22Rv1 (cell line): ENCODE measurements around the gene ID4.

Source experiments
- H3K27ac ChIP-seq: fragments of 450-650 bp; 2 replicates; pipeline ENCODE4 v1.5.1; 2017
- CTCF ChIP-seq: fragments of 450-650 bp; IDR thresholded peaks from 2 replicates; pipeline ENCODE4 v1.5.1; 2017; ENCODE audit warnings: mild to moderate bottlenecking
- ZFX ChIP-seq: fragments of 450-650 bp; IDR thresholded peaks from 2 replicates; pipeline ENCODE4 v1.6.1; 2017; ENCODE audit warnings: antibody characterized with exemption, borderline replicate concordance

ID4 gene

GRCh38 chr6:19818805-19819204 is 18.4 kb upstream of the ID4 start:
- no peak for TF ChIP-seq ZFX
- no peak overlapping the region for H3K27ac ChIP-seq

GRCh38 chr6:19824058-19824807 is 12.9 kb upstream of the ID4 start:
- no peak overlapping the region for H3K27ac ChIP-seq
- TF ChIP-seq CTCF = no peak
- no peak for TF ChIP-seq ZFX

GRCh38 chr6:19827247-19827646 is 9.9 kb upstream of the ID4 start:
- TF ChIP-seq ZFX (no peak), CTCF (no peak)
- H3K27ac ChIP-seq = no peak overlapping the region

GRCh38 chr6:19827903-19828302 is 9.3 kb upstream of the ID4 start:
- H3K27ac ChIP-seq = no peak overlapping the region
- no peak for TF ChIP-seq CTCF
- no peak for TF ChIP-seq ZFX

GRCh38 chr6:19830171-19830570 is 7.0 kb upstream of the ID4 start:
- TF ChIP-seq CTCF (no peak), ZFX (no peak)
- no peak overlapping the region for H3K27ac ChIP-seq

GRCh38 chr6:19831358-19831757 is 5.8 kb upstream of the ID4 start:
- TF ChIP-seq CTCF (no peak), ZFX (no peak)
- no peak overlapping the region for H3K27ac ChIP-seq

- TF ChIP-seq CTCF (no peak), ZFX (no peak)
These were observed 3.2 kb upstream of the ID4 start for GRCh38 chr6:19833947-19834346.

GRCh38 chr6:19834858-19835257 is 2.3 kb upstream of the ID4 start:
- TF ChIP-seq ZFX (no peak), CTCF (no peak)
- H3K27ac ChIP-seq = no peak overlapping the region

More at GRCh38 chr6:19833947-19834346, 3.2 kb upstream of the ID4 start:
- no peak overlapping the region for H3K27ac ChIP-seq
